ENCODE results near the gene BICRA.

Gene BICRA

GRCh38 chr19:47749326-47749725, 140.4 kb downstream of the BICRA start:
- DNase-seq (ENCODE audit: low read depth in 2 of 2): no peak

DNA sequence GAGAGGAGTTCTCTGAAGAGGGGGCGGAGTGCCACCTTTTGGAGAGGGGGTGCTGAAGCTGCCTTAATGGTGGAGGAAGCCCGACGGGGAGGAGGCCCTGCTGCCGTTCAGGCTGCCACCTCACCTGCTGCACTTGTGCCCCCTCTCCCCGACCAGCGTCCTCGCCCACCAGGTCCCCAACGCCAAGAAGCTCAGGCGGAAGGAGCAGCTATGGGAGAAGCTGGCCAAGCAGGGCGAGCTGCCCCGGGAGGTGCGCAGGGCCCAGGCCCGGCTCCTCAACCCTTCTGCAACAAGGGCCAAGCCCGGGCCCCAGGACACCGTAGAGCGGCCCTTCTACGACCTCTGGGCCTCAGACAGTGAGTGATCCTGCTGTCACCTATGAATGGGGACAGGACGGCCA, 141.8 kb downstream of the BICRA start:
- no peak for DNase-seq (ENCODE audit: low read depth in 2 of 2)

- DNase-seq (ENCODE audit: low read depth in 2 of 2): no peak
Observed at GRCh38 chr19:47752440-47753211, 143.7 kb downstream of the BICRA start.
